ENCODE measurements around the gene COPS9. TPM values are rescaled to one million over a fixed set of nuclear protein-coding genes. Genes with fewer than 3 reads are reported as not detected.

The COPS9 gene
- total RNA-seq, 1 donor = 70.2 TPM

- H4K20me1 ChIP-seq (ENCODE audit: insufficient read depth, low read length) = no peaks in the 10 kb centered on the region
- H3K4me1 ChIP-seq (ENCODE audit: insufficient read depth, low read length) = no peaks in the 10 kb centered on the region
- H3K79me2 ChIP-seq (ENCODE audit: insufficient read depth, low read length) = no peaks in the 10 kb centered on the region
- H3K36me3 ChIP-seq (ENCODE audit: insufficient read depth, low read length) = no peaks in the 10 kb centered on the region
- H3K4me3 ChIP-seq (ENCODE audit: insufficient read depth, low read length) = no peak overlapping the region
- no peak overlapping the region for H2AFZ ChIP-seq (ENCODE audit: low read length)
- H3K9me3 ChIP-seq (ENCODE audit: low read depth, low read length) = no peaks in the 10 kb centered on the region
- DNase-seq (ENCODE audit: insufficient read length, low spot score, missing footprints) = no peak
- no peak overlapping the region for H3K4me2 ChIP-seq (ENCODE audit: insufficient read depth, low read length)
- H3K27ac ChIP-seq (ENCODE audit: low read depth, low read length) = no peak overlapping the region
- H3K27me3 ChIP-seq (ENCODE audit: insufficient read depth, low read length) = peaks cover 50% of the 10 kb centered on the region
- TF ChIP-seq CTCF (IDR thresholded peaks at IDR 0.05; ENCODE audit: extremely low read depth, low read depth, low read length) = no peak
These were observed 43.2 kb upstream of the COPS9 start for GRCh38 chr2:240179186-240179815.

- no peaks in the 10 kb centered on the region for H3K9me3 ChIP-seq (ENCODE audit: low read depth, low read length)
- no peak for DNase-seq (ENCODE audit: insufficient read length, low spot score, missing footprints)
- no peak overlapping the region for H3K4me3 ChIP-seq (ENCODE audit: insufficient read depth, low read length)
- H3K4me1 ChIP-seq (ENCODE audit: insufficient read depth, low read length) = no peaks in the 10 kb centered on the region
- H3K4me2 ChIP-seq (ENCODE audit: insufficient read depth, low read length) = no peak overlapping the region
- no peaks in the 10 kb centered on the region for H4K20me1 ChIP-seq (ENCODE audit: insufficient read depth, low read length)
- H2AFZ ChIP-seq (ENCODE audit: low read length) = no peak overlapping the region
- H3K27ac ChIP-seq (ENCODE audit: low read depth, low read length) = no peak overlapping the region
- TF ChIP-seq CTCF (IDR thresholded peaks at IDR 0.05; ENCODE audit: extremely low read depth, low read depth, low read length) = no peak
- H3K36me3 ChIP-seq (ENCODE audit: insufficient read depth, low read length) = no peaks in the 10 kb centered on the region
- H3K27me3 ChIP-seq (ENCODE audit: insufficient read depth, low read length) = peaks cover 56% of the 10 kb centered on the region
- no peaks in the 10 kb centered on the region for H3K79me2 ChIP-seq (ENCODE audit: insufficient read depth, low read length)
These were observed 42.5 kb upstream of the COPS9 start for GRCh38 chr2:240178564-240178963.

GRCh38 chr2:240174496-240174895 lies 38.4 kb upstream of the COPS9 start:
- no peaks in the 10 kb centered on the region for H3K79me2 ChIP-seq (ENCODE audit: insufficient read depth, low read length)
- peaks cover 56% of the 10 kb centered on the region for H3K27me3 ChIP-seq (ENCODE audit: insufficient read depth, low read length)
- H3K4me1 ChIP-seq (ENCODE audit: insufficient read depth, low read length) = no peaks in the 10 kb centered on the region
- no peak for TF ChIP-seq CTCF (IDR thresholded peaks at IDR 0.05; ENCODE audit: extremely low read depth, low read depth, low read length)
- peak; percentile 30 for DNase-seq (ENCODE audit: insufficient read length, low spot score, missing footprints)
- no peak overlapping the region for H2AFZ ChIP-seq (ENCODE audit: low read length)
- no peak overlapping the region for H3K4me3 ChIP-seq (ENCODE audit: insufficient read depth, low read length)
- no peak overlapping the region for H3K27ac ChIP-seq (ENCODE audit: low read depth, low read length)
- H4K20me1 ChIP-seq (ENCODE audit: insufficient read depth, low read length) = no peaks in the 10 kb centered on the region
- H3K9me3 ChIP-seq (ENCODE audit: low read depth, low read length) = no peaks in the 10 kb centered on the region
- no peaks in the 10 kb centered on the region for H3K36me3 ChIP-seq (ENCODE audit: insufficient read depth, low read length)
- no peak overlapping the region for H3K4me2 ChIP-seq (ENCODE audit: insufficient read depth, low read length)

- TF ChIP-seq CTCF (IDR thresholded peaks at IDR 0.05; ENCODE audit: extremely low read depth, low read depth, low read length) = no peak
- H3K4me2 ChIP-seq (ENCODE audit: insufficient read depth, low read length) = no peak overlapping the region
- H3K4me1 ChIP-seq (ENCODE audit: insufficient read depth, low read length) = no peaks in the 10 kb centered on the region
- H3K27me3 ChIP-seq (ENCODE audit: insufficient read depth, low read length) = peaks cover 34% of the 10 kb centered on the region
- H3K27ac ChIP-seq (ENCODE audit: low read depth, low read length) = no peak overlapping the region
- peak; percentile 18 for DNase-seq (ENCODE audit: insufficient read length, low spot score, missing footprints)
- no peak overlapping the region for H2AFZ ChIP-seq (ENCODE audit: low read length)
- H3K79me2 ChIP-seq (ENCODE audit: insufficient read depth, low read length) = no peaks in the 10 kb centered on the region
- H3K9me3 ChIP-seq (ENCODE audit: low read depth, low read length) = no peaks in the 10 kb centered on the region
- no peak overlapping the region for H3K4me3 ChIP-seq (ENCODE audit: insufficient read depth, low read length)
- no peaks in the 10 kb centered on the region for H4K20me1 ChIP-seq (ENCODE audit: insufficient read depth, low read length)
- H3K36me3 ChIP-seq (ENCODE audit: insufficient read depth, low read length) = no peaks in the 10 kb centered on the region
These were observed 36.2 kb upstream of the COPS9 start for GRCh38 chr2:240172071-240172895.

Data from osteoblast (primary cell).